Measurements from ENCODE around the gene RTN1.
"Not testable (repeated sequence)": the region's sequence is repeated elsewhere in the genome, so short reads cannot be mapped to it uniquely, and the experiment has no call there.

GRCh38 chr14:59654131-59654530, 216.4 kb downstream of the RTN1 start:
- not testable (repeated sequence) for TF ChIP-seq CTCF (IDR thresholded peaks at IDR 0.05); TCF7 (CRISPR knock-in tag; IDR thresholded peaks at IDR 0.05; ENCODE audit: low read depth); NFYB (CRISPR knock-in tag; conservative IDR thresholded peaks at IDR 0.05; ENCODE audit: low read depth); USF2 (CRISPR knock-in tag; IDR thresholded peaks at IDR 0.05); NR1H2 (CRISPR knock-in tag; IDR thresholded peaks at IDR 0.05); JAZF1 (CRISPR knock-in tag; IDR thresholded peaks at IDR 0.05); ATF3 (CRISPR knock-in tag; conservative IDR thresholded peaks at IDR 0.05); GTF2I (CRISPR knock-in tag; conservative IDR thresholded peaks at IDR 0.05); MAX (CRISPR knock-in tag; IDR thresholded peaks at IDR 0.05); IRF2 (CRISPR knock-in tag; IDR thresholded peaks at IDR 0.05; ENCODE audit: borderline replicate concordance, low read depth)

All from WTC11 (cell line).